Measurements from ENCODE around the gene MADD.

Gene MADD

GRCh38 chr11:47340980-47341775 lies 71.2 kb downstream of the MADD start:
- Histone ChIP-seq H2BK12ac (ENCODE audit: low read length) (no peak overlapping the region), H3K27ac (ENCODE audit: low read depth, low read length) (no peak overlapping the region), H2AK5ac (ENCODE audit: low read length) (no peak overlapping the region), H3K27me3 (ENCODE audit: insufficient read depth, low read length) (no peaks in the 10 kb centered on the region), H3K4me3 (ENCODE audit: low read depth, low read length) (no peak overlapping the region), H4K8ac (ENCODE audit: low read depth, low read length) (no peak overlapping the region), H3K18ac (ENCODE audit: low read length) (no peak overlapping the region), H3K9ac (ENCODE audit: low read length) (no peak overlapping the region), H3K4me1 (ENCODE audit: control insufficient read depth in 1 of 2, insufficient read depth in 2 of 2, low read length in 2 of 2) (peaks cover 4 to 6% of the 10 kb centered on the region in 2 experiments), H3K4ac (ENCODE audit: low read depth, low read length) (no peak overlapping the region), H3K9me3 (ENCODE audit: insufficient read depth, low read depth, low read length) (no peaks in the 10 kb centered on the region), H3K36me3 (ENCODE audit: control insufficient read depth in 1 of 2, insufficient read depth in 2 of 2, low read length in 2 of 2) (no peaks in the 10 kb centered on the region), H3K14ac (ENCODE audit: low read length) (no peak overlapping the region), H2BK5ac (ENCODE audit: low read depth, low read length, poor library complexity) (no peak overlapping the region), H3K4me2 (ENCODE audit: low read length) (no peak overlapping the region), H3K79me1 (ENCODE audit: low read length) (no peaks in the 10 kb centered on the region), H4K12ac (ENCODE audit: low read depth, low read length) (no peak overlapping the region), H3K79me2 (ENCODE audit: control insufficient read depth, insufficient read depth, low read length, poor library complexity) (no peaks in the 10 kb centered on the region), H3K23ac (ENCODE audit: low read length) (no peak overlapping the region), H4K91ac (ENCODE audit: low read depth, low read length) (no peak overlapping the region), H2AFZ (ENCODE audit: insufficient read depth, low read length, poor library complexity) (no peak overlapping the region), H2BK120ac (ENCODE audit: insufficient read depth, low read length, poor library complexity) (no peak overlapping the region)
- WGBS (ENCODE audit: extremely low coverage, insufficient coverage, insufficient read length) = no CpG with 5 or more reads among the region's 18 CpGs
- DNase-seq = no peak

- Histone ChIP-seq H3K27me3 (ENCODE audit: insufficient read depth, low read length) (no peaks in the 10 kb centered on the region), H4K8ac (ENCODE audit: low read depth, low read length) (no peak overlapping the region), H3K4me2 (ENCODE audit: low read length) (no peak overlapping the region), H3K79me2 (ENCODE audit: control insufficient read depth, insufficient read depth, low read length, poor library complexity) (no peaks in the 10 kb centered on the region), H3K9ac (ENCODE audit: low read length) (no peak overlapping the region), H3K79me1 (ENCODE audit: low read length) (no peaks in the 10 kb centered on the region), H4K12ac (ENCODE audit: low read depth, low read length) (no peak overlapping the region), H3K36me3 (ENCODE audit: control insufficient read depth in 1 of 2, insufficient read depth in 2 of 2, low read length in 2 of 2) (no peaks in the 10 kb centered on the region), H2AK5ac (ENCODE audit: low read length) (no peak overlapping the region), H2BK12ac (ENCODE audit: low read length) (no peak overlapping the region), H2BK5ac (ENCODE audit: low read depth, low read length, poor library complexity) (no peak overlapping the region), H3K4ac (ENCODE audit: low read depth, low read length) (no peak overlapping the region), H2BK120ac (ENCODE audit: insufficient read depth, low read length, poor library complexity) (no peak overlapping the region), H3K4me3 (ENCODE audit: low read depth, low read length) (no peak overlapping the region), H3K14ac (ENCODE audit: low read length) (no peak overlapping the region), H3K9me3 (ENCODE audit: insufficient read depth, low read depth, low read length) (no peaks in the 10 kb centered on the region), H3K4me1 (ENCODE audit: control insufficient read depth in 1 of 2, insufficient read depth in 2 of 2, low read length in 2 of 2) (peaks cover 4 to 6% of the 10 kb centered on the region in 2 experiments), H3K23ac (ENCODE audit: low read length) (no peak overlapping the region), H2AFZ (ENCODE audit: insufficient read depth, low read length, poor library complexity) (no peak overlapping the region), H4K91ac (ENCODE audit: low read depth, low read length) (no peak overlapping the region), H3K18ac (ENCODE audit: low read length) (no peak overlapping the region), H3K27ac (ENCODE audit: low read depth, low read length) (no peak overlapping the region)
- no CpG with 5 or more reads among the region's 24 CpGs for WGBS (ENCODE audit: extremely low coverage, insufficient coverage, insufficient read length)
- DNase-seq = no peak
Measured at GRCh38 chr11:47342036-47342803, 72.3 kb downstream of the MADD start.

GRCh38 chr11:47342854-47343253 lies 72.9 kb downstream of the MADD start:
- no peak overlapping the region for H2BK120ac ChIP-seq (ENCODE audit: insufficient read depth, low read length, poor library complexity)
- H3K27me3 ChIP-seq (ENCODE audit: insufficient read depth, low read length) = no peaks in the 10 kb centered on the region
- H3K4me1 ChIP-seq (ENCODE audit: control insufficient read depth in 1 of 2, insufficient read depth in 2 of 2, low read length in 2 of 2) = peaks cover 4 to 6% of the 10 kb centered on the region in 2 experiments
- H4K91ac ChIP-seq (ENCODE audit: low read depth, low read length) = no peak overlapping the region
- no peaks in the 10 kb centered on the region for H3K9me3 ChIP-seq (ENCODE audit: insufficient read depth, low read depth, low read length)
- no peak for DNase-seq
- no peak overlapping the region for H2BK12ac ChIP-seq (ENCODE audit: low read length)
- H4K8ac ChIP-seq (ENCODE audit: low read depth, low read length) = no peak overlapping the region
- H2AK5ac ChIP-seq (ENCODE audit: low read length) = no peak overlapping the region
- H2AFZ ChIP-seq (ENCODE audit: insufficient read depth, low read length, poor library complexity) = no peak overlapping the region
- H3K27ac ChIP-seq (ENCODE audit: low read depth, low read length) = no peak overlapping the region
- H3K4ac ChIP-seq (ENCODE audit: low read depth, low read length) = no peak overlapping the region
- H3K4me3 ChIP-seq (ENCODE audit: low read depth, low read length) = no peak overlapping the region
- no peak overlapping the region for H4K12ac ChIP-seq (ENCODE audit: low read depth, low read length)
- H3K18ac ChIP-seq (ENCODE audit: low read length) = no peak overlapping the region
- no peaks in the 10 kb centered on the region for H3K79me1 ChIP-seq (ENCODE audit: low read length)
- H3K14ac ChIP-seq (ENCODE audit: low read length) = no peak overlapping the region
- no peak overlapping the region for H2BK5ac ChIP-seq (ENCODE audit: low read depth, low read length, poor library complexity)
- H3K36me3 ChIP-seq (ENCODE audit: control insufficient read depth in 1 of 2, insufficient read depth in 2 of 2, low read length in 2 of 2) = no peaks in the 10 kb centered on the region
- no peak overlapping the region for H3K23ac ChIP-seq (ENCODE audit: low read length)
- no peak overlapping the region for H3K9ac ChIP-seq (ENCODE audit: low read length)
- WGBS (ENCODE audit: extremely low coverage, insufficient coverage, insufficient read length) = no CpG with 5 or more reads among the region's 15 CpGs
- no peak overlapping the region for H3K4me2 ChIP-seq (ENCODE audit: low read length)
- H3K79me2 ChIP-seq (ENCODE audit: control insufficient read depth, insufficient read depth, low read length, poor library complexity) = no peaks in the 10 kb centered on the region

GRCh38 chr11:47345890-47346563 lies 76.1 kb downstream of the MADD start:
- Histone ChIP-seq H3K4ac (ENCODE audit: low read depth, low read length) (no peak overlapping the region), H2AK5ac (ENCODE audit: low read length) (no peak overlapping the region), H3K18ac (ENCODE audit: low read length) (no peak overlapping the region), H3K4me3 (ENCODE audit: low read depth, low read length) (no peak overlapping the region), H3K79me1 (ENCODE audit: low read length) (no peaks in the 10 kb centered on the region), H3K23ac (ENCODE audit: low read length) (no peak overlapping the region), H2BK5ac (ENCODE audit: low read depth, low read length, poor library complexity) (no peak overlapping the region), H3K27ac (ENCODE audit: low read depth, low read length) (no peak overlapping the region), H3K4me1 (ENCODE audit: control insufficient read depth in 1 of 2, insufficient read depth in 2 of 2, low read length in 2 of 2) (no peaks in the 10 kb centered on the region), H3K14ac (ENCODE audit: low read length) (no peak overlapping the region), H4K12ac (ENCODE audit: low read depth, low read length) (no peak overlapping the region), H3K9me3 (ENCODE audit: insufficient read depth, low read depth, low read length) (no peaks in the 10 kb centered on the region), H3K27me3 (ENCODE audit: insufficient read depth, low read length) (no peaks in the 10 kb centered on the region), H3K36me3 (ENCODE audit: control insufficient read depth in 1 of 2, insufficient read depth in 2 of 2, low read length in 2 of 2) (no peaks in the 10 kb centered on the region), H2BK12ac (ENCODE audit: low read length) (no peak overlapping the region), H2AFZ (ENCODE audit: insufficient read depth, low read length, poor library complexity) (no peak overlapping the region), H3K9ac (ENCODE audit: low read length) (no peak overlapping the region), H3K4me2 (ENCODE audit: low read length) (no peak overlapping the region), H2BK120ac (ENCODE audit: insufficient read depth, low read length, poor library complexity) (no peak overlapping the region), H4K91ac (ENCODE audit: low read depth, low read length) (no peak overlapping the region), H4K8ac (ENCODE audit: low read depth, low read length) (no peak overlapping the region), H3K79me2 (ENCODE audit: control insufficient read depth, insufficient read depth, low read length, poor library complexity) (no peaks in the 10 kb centered on the region)
- no CpG with 5 or more reads among the region's 18 CpGs for WGBS (ENCODE audit: extremely low coverage, insufficient coverage, insufficient read length)
- no peak for DNase-seq

Data from trophoblast cell (in vitro differentiated cells and primary cell).